ENCODE measurements around the gene MT1HL1. TPM values are rescaled to one million over a fixed set of nuclear protein-coding genes. Genes with fewer than 3 reads are reported as not detected.

Gene MT1HL1
- total and polyA plus RNA-seq, 2 of the 4 experiments (the other 2 are of a cell fraction), result not detected

- Histone ChIP-seq H3K27ac (ENCODE audit: insufficient read depth, low read length) (no peak overlapping the region), H3K9me1 (ENCODE audit: insufficient read depth, low read length) (no peaks in the 10 kb centered on the region), H3K4me1 (ENCODE audit: control insufficient read depth, insufficient read depth, low read length) (no peaks in the 10 kb centered on the region), H4K91ac (ENCODE audit: insufficient read depth, low read depth, low read length) (no peak overlapping the region), H2BK20ac (ENCODE audit: low read depth, low read length) (no peak overlapping the region), H4K20me1 (ENCODE audit: insufficient read depth, low read length) (no peaks in the 10 kb centered on the region), H2AK5ac (ENCODE audit: low read depth, low read length) (no peak overlapping the region), H2BK5ac (ENCODE audit: low read depth, low read length, poor library complexity, severe bottlenecking) (no peak overlapping the region), H3K9me3 (ENCODE audit: control insufficient read depth, insufficient read depth, low read length) (peaks cover 37% of the 10 kb centered on the region), H2BK120ac (ENCODE audit: low read depth, low read length) (no peak overlapping the region), H3K4me2 (ENCODE audit: low read depth, low read length) (no peak overlapping the region), H3K36me3 (ENCODE audit: control insufficient read depth, insufficient read depth, low read length) (no peaks in the 10 kb centered on the region), H2BK15ac (ENCODE audit: low read depth, low read length) (no peak overlapping the region), H4K5ac (ENCODE audit: low read depth, low read length) (no peak overlapping the region), H3K4me3 (ENCODE audit: insufficient read depth, low read depth, low read length) (no peak overlapping the region), H3K27me3 (ENCODE audit: control insufficient read depth, insufficient read depth, low read length) (no peaks in the 10 kb centered on the region), H3K18ac (ENCODE audit: low read depth, low read length) (no peak overlapping the region), H4K8ac (ENCODE audit: low read depth in 2 of 2, low read length in 2 of 2) (no peak overlapping the region), H2AK9ac (replicated peaks; ENCODE audit: low read depth, low read length, poor library complexity) (no peak overlapping the region), H3K23ac (ENCODE audit: low read depth, low read length) (no peak overlapping the region), H3K4ac (ENCODE audit: low read depth, low read length) (no peak overlapping the region), H3K14ac (replicated peaks; ENCODE audit: low read depth, low read length) (no peak overlapping the region), H3K9ac (ENCODE audit: low read depth, low read length) (no peak overlapping the region), H3K56ac (ENCODE audit: extremely low read depth, insufficient read depth, low read length) (no peak overlapping the region), H2AFZ (replicated peaks; ENCODE audit: low read length, poor library complexity) (no peak overlapping the region), H3K79me1 (ENCODE audit: low read depth in 1 of 2, low read length in 2 of 2) (no peaks in the 10 kb centered on the region)
- DNase-seq, result no peak
- POLR2A ChIA-PET (ENCODE audit: unreplicated experiment), result no interaction called here
- no TSS peak for BruUV-seq (replicated peaks)
- intact Hi-C loops (cut with micrococcal nuclease) (no loop called here), dilution Hi-C loops (cut with HindIII; ENCODE audit: low sequenced_read_pairs, unreplicated experiment) (no loop called here), in situ Hi-C loops (cut with MboI; ENCODE audit: low sequenced_read_pairs) (no loop called here)
- TF ChIP-seq RCOR1 (IDR thresholded peaks at IDR 0.05; ENCODE audit: insufficient replicate concordance, low read length) (no peak), NFE2L2 (IDR thresholded peaks at IDR 0.05; ENCODE audit: low read depth, low read length) (no peak), SMC3 (IDR thresholded peaks at IDR 0.05; ENCODE audit: low read depth, low read length) (no peak), RFX5 (IDR thresholded peaks at IDR 0.05; ENCODE audit: low read depth, low read length) (no peak), ELK1 (IDR thresholded peaks at IDR 0.05; ENCODE audit: borderline replicate concordance, low read depth, low read length) (no peak), MAFK (IDR thresholded peaks at IDR 0.05; ENCODE audit: low read depth, low read length) (no peak), MAZ (IDR thresholded peaks at IDR 0.05; ENCODE audit: borderline replicate concordance, low read depth, low read length) (no peak), BHLHE40 (IDR thresholded peaks at IDR 0.05; ENCODE audit: low read depth, low read length) (no peak), CEBPB (IDR thresholded peaks at IDR 0.05; ENCODE audit: low read depth, low read length) (no peak), POLR2A (IDR thresholded peaks at IDR 0.05; ENCODE audit: low read depth, low read length) (no peak), MXI1 (IDR thresholded peaks at IDR 0.05; ENCODE audit: borderline replicate concordance, low read depth, low read length) (no peak), USF2 (IDR thresholded peaks at IDR 0.05; ENCODE audit: low read depth, low read length) (no peak), RAD21 (IDR thresholded peaks at IDR 0.05; ENCODE audit: low read length) (no peak), CHD1 (IDR thresholded peaks at IDR 0.05; ENCODE audit: low read depth, low read length) (no peak), FOS (IDR thresholded peaks at IDR 0.05; ENCODE audit: low read depth, low read length) (no peak)
- TF ChIP-seq, protein P1, sequence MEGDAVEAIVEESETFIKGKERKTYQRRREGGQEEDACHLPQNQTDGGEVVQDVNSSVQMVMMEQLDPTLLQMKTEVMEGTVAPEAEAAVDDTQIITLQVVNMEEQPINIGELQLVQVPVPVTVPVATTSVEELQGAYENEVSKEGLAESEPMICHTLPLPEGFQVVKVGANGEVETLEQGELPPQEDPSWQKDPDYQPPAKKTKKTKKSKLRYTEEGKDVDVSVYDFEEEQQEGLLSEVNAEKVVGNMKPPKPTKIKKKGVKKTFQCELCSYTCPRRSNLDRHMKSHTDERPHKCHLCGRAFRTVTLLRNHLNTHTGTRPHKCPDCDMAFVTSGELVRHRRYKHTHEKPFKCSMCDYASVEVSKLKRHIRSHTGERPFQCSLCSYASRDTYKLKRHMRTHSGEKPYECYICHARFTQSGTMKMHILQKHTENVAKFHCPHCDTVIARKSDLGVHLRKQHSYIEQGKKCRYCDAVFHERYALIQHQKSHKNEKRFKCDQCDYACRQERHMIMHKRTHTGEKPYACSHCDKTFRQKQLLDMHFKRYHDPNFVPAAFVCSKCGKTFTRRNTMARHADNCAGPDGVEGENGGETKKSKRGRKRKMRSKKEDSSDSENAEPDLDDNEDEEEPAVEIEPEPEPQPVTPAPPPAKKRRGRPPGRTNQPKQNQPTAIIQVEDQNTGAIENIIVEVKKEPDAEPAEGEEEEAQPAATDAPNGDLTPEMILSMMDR (conservative IDR thresholded peaks at IDR 0.05; ENCODE audit: low read depth, low read length), result no peak
- no CpG with 5 or more reads among the region's 12 CpGs for WGBS, 2 experiments (ENCODE audit: extremely low coverage in 2 of 2, insufficient read length in 1 of 2)
- ATAC-seq (ENCODE audit: low read depth), result no peak
- CTCF ChIA-PET, result no interaction called here
Measured at GRCh38 chr1:236997882-236998281, 6.4 kb downstream of the MT1HL1 start.

Data from IMR-90 (cell line).